NCI-H1436 (cell line): ENCODE results near the gene FMO3.
A peak's percentile ranks its signal among the peaks of the same experiment; 100 is the strongest.

ENCODE experiments used
- DNase-seq: peaks from one replicate; lab custom pipeline; 2025; lab: John Stamatoyannopoulos, UW

Gene FMO3

DNA sequence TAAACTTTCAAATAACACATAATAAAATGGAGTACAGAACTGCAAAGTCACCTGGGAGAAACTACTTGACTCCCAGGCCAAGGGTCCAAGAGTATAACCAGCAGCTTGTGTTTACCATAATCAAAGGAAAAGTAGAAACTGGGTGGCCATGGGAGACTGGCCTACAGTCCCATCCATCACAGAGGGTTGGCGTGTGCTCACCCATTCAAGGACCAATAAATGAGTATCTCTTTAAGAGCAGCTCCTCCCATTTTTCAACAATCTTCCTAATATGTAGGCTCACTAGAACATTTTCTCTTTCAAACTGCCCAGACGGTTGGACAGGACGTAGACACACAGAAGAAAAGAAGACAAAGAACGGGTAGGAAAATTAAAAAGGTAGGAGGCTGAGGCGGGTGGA, at the start of gene FMO3:
Gene FMO3 (plus strand): TSS at position 302 of the 400 bp plus-strand sequence. CDS start 1,754 bp downstream, outside the sequence.
- DNase-seq, result no peak

DNA sequence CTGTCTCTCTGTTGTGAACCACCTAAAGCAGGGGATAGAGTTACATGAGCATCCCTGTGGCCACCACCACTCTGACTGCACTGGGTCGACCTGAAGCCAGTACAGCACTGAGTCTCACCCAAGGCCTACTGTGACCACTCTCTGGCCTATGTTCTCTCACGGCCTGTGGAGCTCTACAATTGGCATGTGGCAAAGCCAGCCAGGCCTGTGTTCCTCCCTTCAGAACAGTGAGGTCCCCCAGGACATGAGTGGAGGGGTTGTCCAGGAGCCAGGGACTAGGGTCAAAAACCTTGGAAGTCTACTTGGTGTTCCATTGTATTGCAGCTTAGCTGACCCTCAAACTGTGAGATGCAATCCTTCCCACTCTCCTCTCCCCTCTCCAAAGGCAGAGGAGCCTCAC, 42.7 kb upstream of the FMO3 start:
- DNase-seq, result no peak

DNA sequence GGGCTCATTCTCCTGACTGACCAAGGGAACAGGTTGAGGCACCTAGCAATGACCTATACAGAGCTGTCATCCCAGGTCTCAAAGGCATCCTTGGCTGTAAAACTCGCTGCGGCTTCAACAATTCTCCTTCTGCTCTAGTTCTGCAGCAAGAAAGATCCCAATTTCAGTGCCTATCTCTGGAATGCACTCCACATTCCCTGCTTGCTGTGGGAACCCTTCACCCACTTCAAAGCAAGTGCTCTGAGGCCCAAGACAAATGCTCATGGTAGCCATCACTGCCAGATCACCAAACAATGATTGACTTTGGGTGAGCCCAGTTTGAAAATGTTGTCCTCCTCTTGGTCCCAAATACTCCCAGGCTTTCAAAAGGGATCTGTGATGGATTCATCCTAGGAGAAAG, 37.7 kb upstream of the FMO3 start:
- DNase-seq, result no peak

DNA sequence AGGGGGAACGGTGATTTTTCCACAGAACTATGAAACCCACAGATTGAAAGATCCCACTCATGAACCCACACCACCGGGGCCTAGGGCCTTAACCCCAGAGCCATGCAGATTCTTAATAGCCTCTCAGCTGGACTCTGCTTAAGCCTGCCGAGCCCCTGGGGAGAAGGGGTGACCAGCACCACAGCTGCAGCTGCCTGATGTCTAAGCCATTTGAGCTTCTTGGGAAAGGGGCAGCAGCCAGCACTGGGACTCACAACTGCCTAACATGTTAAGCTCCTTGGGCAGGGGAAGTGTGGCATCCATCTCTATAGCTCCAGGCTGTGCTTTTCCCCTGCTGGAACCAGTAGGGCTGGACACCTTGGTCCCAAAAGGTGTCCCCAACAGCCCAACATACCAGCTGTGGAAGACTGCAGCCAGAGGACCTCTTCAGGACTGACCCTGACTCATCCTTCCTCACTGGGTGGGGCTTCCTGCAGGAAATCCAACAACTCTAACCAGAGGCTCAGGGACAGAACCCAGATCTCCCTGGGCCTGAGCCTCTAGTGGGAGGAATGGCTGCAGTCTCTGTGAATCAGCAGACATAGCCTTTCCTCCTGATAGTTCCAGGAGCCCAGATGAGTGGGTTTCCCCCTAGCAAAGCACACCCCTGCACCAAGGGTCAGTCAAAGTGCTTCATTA, 34.6 kb upstream of the FMO3 start:
- DNase-seq, result no peak

DNA sequence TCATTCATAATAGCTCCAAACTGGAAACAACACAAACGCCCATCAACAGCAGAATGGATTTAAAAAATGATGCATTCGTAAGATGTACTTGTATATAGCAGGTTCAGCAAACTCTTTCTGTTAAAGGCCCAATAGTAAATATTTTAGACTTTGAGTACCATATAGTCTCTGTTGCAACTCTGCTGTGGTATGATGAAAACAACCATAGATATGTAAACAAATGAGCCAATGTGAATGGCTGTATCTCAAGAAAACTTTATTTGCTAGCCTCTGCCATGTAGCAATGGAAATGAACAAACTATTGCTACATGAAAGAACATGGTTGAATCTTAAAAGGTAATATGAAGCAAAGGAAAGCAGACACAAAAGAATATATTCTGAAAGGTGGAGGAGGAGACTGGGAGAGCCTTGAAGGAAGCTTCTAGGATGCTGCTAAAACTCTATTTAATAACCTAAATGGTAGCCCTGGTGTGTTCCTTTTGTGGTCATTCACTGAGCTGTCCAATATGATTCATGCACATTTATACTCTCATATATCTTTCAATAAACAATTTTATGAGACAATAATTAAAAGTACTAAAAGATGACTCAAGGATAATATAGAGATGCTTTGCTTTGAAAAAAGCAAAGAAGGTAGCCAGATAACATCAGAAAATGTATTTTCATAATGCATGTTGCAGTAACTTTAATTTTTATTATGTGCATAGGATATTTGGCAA, 29.1 kb upstream of the FMO3 start:
- no peak for DNase-seq

DNA sequence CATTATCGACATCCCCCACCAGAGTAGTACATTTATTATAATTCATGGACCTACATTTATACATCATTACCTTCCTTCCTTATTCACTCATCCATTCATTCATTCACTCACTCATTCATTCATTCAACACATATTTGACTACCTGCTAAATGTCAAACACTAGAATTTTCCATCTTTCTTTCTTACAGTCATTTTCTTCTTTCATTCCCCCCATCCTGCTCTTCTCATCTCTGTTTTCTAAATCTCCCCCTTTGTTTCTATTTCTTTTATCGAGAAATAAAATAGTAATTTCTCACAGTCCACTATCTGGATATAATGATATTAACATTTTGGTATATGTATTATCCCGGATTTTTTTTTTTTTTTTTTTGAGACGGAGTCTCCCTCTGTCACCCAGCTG, 27.8 kb upstream of the FMO3 start:
- DNase-seq, result no peak

DNA sequence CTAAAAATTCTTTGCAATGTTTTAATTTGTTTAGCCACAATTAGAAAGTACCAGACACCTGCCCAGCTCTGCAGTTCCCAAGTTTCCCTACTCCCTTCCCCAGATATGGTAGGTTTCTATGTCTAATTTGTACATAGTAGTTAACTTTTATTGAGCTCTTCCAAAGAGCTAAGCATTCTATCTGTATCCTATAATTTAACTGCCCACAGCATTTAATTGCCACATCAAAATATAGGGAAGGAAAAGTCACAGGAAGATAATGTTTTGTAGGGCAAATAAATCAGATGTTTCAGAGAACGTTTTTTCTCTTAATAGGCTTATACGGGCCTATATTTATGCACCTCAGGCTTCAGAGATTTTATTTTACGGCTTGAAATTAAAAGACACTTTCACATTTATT, 15.7 kb upstream of the FMO3 start:
- DNase-seq, result no peak

DNA sequence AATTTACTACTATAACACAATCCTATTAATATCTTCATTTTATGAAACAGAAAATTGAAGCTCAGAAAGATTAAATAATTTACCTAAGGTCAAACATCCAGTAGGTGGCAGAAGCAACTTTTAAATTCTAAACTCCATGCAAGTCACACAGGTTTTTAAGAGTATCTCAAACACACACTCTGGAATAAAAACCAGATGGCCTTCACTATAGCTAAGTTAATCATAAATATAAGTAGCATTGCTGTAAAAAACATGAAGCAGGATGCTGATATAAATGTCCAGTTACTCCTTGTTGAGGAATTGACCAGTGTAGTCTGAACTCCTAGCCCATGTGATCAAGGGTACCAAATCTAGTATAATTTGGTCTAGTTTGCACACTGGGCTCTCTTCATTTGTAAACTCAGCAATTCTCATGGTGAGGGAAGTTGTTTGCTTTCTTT, 9.4 kb upstream of the FMO3 start:
- DNase-seq, result peak; percentile 26

DNA sequence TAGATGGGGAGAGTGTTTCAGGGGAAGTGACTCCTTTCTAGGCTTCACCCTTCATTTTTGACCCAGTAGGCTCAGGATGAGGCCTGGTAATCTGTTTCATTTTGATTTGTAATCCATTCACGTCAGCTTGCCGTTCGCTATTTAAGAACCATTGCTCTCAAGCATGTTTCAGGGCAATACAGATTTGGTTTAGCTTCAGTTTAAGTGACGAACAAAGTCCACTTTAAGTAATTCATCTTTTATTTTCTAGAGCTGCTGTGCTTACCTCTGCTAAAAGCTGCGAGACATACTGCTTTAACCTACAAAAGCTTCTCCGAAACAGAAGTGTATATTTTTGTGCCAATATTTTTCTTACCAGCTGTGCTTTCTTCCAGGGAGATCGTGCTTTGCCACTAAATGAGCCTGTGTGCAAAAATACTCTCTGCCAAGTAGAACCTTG, 8.9 kb upstream of the FMO3 start:
- DNase-seq, result no peak

DNA sequence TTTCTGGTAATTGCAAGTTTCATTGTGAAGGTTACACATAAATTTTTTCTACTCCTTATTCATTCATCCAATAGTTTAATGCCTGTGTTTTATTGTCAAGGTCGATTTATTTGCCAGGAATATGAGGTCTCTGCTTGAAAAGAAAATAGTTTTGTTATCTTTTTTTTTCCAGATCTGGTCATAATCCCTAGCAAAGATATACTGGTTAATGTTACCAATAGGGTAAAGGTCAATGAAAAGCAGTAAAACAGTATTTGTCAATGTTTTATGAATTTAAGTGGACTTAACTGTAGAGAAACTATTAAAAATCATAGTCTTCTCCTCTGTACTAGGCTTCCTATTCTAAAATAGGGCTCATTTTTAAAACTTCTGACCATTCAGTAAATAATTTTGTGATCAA, 8.1 kb upstream of the FMO3 start:
- no peak for DNase-seq

DNA sequence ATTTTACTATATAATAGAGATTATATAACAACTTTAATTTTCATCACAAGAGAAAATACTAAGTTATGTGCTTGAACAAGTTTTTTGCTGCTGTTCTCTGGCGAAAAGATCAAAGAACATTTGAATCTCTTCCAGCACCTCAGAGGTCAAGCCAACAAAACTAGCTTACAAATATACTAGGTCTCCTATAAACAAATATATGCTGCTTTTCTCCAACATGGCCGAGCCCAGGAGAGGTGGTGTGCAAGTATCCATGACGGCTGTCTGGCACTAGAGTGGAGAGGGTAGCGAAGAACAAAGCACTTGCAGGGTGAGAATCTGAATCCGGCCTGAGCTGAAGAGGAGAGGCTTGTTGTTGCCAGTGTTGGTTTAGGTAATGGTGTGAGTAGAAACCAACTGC, 7.5 kb upstream of the FMO3 start:
- no peak for DNase-seq

DNA sequence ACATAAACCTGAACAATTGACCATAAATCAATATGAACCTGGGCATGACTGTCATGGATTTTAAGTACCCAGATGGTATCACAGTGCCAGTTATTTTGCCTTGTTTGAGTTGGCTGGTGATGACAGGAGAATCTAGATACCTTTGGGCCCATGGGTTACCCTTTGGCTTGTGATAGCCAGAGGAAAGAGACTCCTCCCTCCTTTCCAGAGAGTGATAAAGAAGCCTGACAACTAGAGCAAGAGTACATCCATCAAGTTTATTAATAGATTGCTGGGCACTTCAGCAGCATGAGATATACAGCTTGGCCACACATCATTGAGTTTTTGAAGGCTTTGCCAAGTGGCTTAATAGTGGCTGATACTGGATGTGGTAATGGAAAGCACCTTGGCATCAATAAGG, 6.6 kb upstream of the FMO3 start:
- DNase-seq, result no peak

DNA sequence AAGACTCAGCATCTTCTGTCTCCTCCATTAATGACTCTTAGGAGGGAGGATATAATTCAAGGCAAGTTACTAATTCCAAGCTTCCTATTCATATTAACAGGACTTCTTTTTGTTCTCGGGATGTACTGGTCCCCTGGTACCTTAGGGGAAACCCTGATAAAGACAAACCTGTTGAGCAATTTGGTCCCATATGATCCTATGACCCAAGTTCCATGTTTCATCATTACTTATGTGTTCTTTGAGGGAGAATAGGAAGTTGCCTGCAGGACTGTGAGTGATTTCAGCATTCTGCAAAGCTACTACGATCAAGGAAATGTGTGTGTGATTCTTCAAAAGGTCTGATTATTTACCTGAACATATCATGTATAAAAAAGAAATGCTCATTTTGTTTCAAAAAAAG, 5.8 kb upstream of the FMO3 start:
- no peak for DNase-seq

DNA sequence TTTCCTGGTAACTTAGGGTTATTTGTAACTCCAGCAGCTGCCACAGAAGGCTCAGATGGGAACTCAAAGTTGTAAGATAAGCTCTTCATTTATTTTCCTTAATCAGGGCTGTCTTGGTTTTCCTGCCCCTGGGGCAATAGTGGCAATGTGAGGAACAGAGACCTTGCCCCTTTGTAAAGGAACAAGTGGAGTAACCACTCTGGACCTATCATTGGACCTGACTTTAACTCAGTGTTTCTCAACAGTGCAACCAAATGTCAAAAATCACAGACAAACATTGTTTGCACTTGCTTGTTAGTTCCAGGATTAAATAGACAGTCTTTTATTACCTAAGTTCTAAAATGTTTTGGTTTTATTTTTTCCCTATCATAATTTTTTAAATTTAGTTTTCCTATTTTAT, 2.8 kb upstream of the FMO3 start:
- DNase-seq, result no peak

DNA sequence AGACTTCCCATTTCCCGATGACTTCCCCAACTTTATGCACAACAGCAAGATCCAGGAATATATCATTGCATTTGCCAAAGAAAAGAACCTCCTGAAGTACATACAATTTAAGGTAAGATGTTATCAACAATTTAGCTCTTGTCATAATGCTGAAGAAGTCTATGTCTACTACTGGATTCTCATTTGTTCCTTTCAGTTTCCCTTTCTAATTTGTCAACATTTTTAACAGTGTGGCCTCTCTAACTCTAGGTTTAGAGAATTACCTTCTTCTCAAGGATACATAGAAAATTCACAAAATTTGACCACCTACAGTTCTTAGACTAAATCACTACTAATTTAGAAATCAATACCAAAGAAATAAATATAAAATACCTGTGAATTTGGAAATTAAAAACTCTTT, 13.2 kb downstream of the FMO3 start:
- DNase-seq, result no peak

DNA sequence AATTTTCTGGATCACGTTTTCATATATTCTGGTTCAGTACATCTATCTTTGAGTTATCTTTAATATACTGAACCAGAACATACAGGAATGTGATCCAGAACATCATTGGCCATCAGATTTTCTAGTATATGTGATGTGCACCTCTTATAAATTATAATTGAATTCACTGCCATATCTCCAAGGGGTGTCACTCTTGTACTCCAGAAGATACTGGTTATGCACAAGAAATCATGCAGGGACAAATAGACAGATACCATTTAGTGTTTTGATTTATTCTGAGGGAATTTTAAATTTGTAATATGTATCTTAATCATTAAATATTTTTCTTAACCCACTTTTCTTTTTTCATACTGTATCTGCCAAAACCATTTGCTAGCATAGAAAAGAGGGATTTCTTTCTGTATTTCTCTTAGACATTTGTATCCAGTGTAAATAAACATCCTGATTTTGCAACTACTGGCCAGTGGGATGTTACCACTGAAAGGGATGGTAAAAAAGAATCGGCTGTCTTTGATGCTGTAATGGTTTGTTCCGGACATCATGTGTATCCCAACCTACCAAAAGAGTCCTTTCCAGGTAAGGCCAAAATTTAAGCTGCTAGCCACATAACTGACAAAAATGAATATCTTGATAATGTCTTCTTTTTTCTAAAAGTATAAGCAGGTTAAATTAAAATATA, 16.7 kb downstream of the FMO3 start:
- no peak for DNase-seq

DNA sequence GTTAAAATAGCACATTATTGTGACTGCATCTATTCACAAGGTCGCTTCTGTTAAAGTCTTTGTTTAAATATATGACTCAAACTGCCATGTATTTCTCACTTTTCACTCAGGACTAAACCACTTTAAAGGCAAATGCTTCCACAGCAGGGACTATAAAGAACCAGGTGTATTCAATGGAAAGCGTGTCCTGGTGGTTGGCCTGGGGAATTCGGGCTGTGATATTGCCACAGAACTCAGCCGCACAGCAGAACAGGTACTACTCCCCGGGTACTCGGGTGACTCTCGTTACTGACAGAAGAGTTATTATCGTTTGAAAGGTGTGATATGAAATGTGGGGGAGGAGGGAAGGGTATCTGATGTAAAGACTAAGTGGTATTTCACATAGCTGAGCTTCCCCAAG, 17.3 kb downstream of the FMO3 start:
- DNase-seq, result no peak

DNA sequence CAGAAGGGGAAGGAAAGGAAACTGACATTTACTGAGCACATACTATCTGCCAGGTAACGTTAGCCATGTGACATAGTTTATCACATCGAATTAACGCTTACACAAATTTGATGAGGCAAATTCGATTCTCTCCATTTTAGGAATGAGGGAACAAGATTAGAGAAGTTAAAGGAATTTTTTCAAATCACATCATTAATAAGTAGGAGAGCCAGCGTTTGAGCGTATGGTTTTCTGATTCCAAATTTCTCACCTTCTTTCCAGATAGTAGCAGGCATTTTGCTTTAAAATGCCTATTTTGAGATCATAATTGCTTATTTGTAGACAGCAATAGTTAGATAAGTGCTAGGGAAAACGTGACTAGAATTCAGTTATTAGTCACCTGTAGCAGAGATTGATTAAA, 19.3 kb downstream of the FMO3 start:
- no peak for DNase-seq

DNA sequence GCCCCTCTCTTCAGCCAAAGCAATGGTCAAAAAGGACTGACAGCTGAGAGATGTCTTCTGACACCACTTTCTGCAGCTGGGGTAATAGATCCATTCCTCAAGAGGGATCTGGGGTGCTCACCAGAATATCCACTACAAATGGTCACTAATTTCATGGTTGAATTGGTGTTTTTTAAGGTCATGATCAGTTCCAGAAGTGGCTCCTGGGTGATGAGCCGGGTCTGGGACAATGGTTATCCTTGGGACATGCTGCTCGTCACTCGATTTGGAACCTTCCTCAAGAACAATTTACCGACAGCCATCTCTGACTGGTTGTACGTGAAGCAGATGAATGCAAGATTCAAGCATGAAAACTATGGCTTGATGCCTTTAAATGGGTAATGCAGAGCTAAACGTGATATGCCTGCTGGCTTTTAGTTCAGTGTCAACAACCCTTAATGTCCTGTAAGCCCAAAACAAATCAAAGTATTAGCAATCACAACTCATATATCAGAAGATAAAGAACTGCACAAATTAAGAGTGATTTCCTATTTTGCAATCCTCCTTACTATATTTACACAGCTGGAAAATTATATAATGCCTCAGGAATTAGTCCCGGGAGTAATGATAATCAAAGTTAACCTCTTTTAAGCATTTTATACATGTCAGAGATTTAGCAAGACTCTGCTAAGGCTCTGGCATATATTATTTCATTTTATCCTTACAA, 20.1 kb downstream of the FMO3 start:
- DNase-seq, result no peak

DNA sequence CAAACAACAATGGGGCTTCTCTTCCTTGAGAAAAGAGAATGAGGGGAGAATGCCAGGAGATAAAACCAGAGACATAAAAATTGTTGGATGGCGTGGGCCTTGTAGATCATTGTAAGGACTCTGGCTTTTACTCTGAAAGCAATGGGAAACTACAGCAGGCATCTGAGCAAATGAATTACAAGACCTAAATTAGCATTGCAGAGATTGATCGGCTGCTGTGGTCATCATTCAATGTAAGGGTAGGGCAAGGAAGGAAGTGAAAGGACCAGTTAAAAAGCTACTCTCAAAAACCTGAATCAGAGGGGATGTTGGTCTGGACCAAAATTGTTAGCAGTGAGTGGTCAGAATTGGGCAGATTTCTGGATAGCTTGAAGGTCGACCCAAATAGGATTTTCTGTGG, 21.4 kb downstream of the FMO3 start:
- no peak for DNase-seq

DNA sequence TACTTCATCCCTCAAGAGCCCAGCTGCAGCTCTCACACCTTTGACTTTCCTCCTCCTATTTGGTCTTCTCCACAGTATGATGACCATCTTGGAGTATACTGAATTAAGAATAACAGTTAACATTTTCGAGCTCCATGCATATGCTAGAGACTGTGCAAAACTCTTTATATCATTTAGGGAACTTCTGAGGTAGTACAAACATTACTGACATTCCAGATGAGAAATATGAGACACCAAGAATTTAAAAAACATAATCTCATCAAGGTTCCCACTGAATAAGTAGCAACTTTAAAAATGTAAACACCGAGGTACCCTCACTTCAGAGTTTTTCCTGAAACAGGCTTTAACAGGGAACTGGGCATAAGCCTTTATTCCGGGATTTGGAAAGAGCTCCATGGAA, 22.7 kb downstream of the FMO3 start:
- DNase-seq, result no peak

DNA sequence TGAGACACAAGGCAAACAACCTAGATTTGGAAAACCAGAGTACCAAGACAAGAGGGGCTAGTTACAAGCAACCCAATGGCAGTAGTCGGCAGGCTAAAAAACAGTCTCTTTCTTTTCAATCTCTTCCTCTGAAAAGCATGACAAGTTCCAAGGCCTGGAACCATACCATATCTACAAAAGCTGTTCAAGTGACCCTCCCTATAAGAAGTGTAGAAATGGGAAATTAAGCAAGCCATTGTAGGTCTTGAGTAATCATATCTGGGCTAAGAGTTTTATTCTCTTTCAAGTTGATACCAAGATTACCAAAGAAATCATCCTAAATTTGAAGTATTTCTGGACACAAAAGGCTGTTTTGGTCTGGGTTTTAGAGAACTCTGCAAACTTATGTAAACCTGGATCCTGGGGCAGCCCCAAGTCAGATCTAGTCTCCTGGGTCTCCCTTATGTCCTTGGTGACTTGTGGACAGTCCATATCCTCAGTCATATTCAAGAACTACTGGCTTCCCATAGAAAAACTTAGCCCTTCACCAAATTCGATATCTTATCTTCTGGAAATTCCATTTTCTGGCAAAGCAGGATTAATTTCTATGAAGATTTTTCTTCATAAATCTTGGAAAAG, 24.7 kb downstream of the FMO3 start:
- no peak for DNase-seq
